ENCODE measurements around the gene ELOVL7. TPM values are rescaled to one million over a fixed set of nuclear protein-coding genes. Genes with fewer than 3 reads are reported as not detected.

Gene ELOVL7
- total RNA-seq, 6 donors from 2014 or later = 1.9 to 17.7 (median 6.7) TPM

GRCh38 chr5:60836131-60836530, 7.9 kb downstream of the ELOVL7 start:
- TF ChIP-seq, protein P1, sequence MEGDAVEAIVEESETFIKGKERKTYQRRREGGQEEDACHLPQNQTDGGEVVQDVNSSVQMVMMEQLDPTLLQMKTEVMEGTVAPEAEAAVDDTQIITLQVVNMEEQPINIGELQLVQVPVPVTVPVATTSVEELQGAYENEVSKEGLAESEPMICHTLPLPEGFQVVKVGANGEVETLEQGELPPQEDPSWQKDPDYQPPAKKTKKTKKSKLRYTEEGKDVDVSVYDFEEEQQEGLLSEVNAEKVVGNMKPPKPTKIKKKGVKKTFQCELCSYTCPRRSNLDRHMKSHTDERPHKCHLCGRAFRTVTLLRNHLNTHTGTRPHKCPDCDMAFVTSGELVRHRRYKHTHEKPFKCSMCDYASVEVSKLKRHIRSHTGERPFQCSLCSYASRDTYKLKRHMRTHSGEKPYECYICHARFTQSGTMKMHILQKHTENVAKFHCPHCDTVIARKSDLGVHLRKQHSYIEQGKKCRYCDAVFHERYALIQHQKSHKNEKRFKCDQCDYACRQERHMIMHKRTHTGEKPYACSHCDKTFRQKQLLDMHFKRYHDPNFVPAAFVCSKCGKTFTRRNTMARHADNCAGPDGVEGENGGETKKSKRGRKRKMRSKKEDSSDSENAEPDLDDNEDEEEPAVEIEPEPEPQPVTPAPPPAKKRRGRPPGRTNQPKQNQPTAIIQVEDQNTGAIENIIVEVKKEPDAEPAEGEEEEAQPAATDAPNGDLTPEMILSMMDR (IDR thresholded peaks at IDR 0.05) = no peak
- TF ChIP-seq POLR2AphosphoS5 (IDR thresholded peaks at IDR 0.05) = no peak
- no peak for TF ChIP-seq POLR2A (IDR thresholded peaks at IDR 0.05)
- no peak for TF ChIP-seq EP300 (IDR thresholded peaks at IDR 0.05)

DNA sequence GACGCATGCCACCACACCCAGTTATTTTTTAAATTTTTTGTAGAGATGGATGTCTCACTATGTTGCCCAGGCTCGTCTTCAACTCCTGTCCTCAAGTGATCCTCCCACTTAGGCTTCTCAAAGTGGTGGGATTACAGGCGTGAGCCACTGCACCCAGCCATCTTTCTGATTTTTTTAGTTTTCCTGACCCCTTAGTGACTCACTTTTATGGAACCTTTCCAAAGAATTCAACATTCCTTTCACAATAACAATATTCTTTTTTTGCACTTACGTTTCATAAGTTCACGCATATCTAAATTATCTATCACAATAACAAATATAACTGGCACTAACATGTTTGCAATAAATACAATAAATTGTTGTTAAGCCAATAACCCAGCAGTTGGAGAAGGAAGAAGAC, 8.5 kb downstream of the ELOVL7 start:
- no peak overlapping the region for H3K4me3 ChIP-seq
- no peaks in the 10 kb centered on the region for H3K9me3 ChIP-seq
- ATAC-seq (ENCODE audit: low FRiP score in 2 of 2) = no peak
- H3K36me3 ChIP-seq = no peaks in the 10 kb centered on the region
- WGBS, 2 donors = 69 to 71% methylated on average over 5 of the region's 5 CpGs
- no peaks in the 10 kb centered on the region for H3K27me3 ChIP-seq
- no peak for TF ChIP-seq EP300 (IDR thresholded peaks at IDR 0.05)
- TF ChIP-seq, protein P1 (IDR thresholded peaks at IDR 0.05) = no peak
- no peak for TF ChIP-seq POLR2A (IDR thresholded peaks at IDR 0.05)
- no peak for TF ChIP-seq POLR2AphosphoS5 (IDR thresholded peaks at IDR 0.05)
- H3K4me1 ChIP-seq = no peaks in the 10 kb centered on the region
- no peak for DNase-seq
- no peak overlapping the region for H3K27ac ChIP-seq

More at GRCh38 chr5:60836131-60836530, 7.9 kb downstream of the ELOVL7 start:
- Histone ChIP-seq H3K4me1 (no peaks in the 10 kb centered on the region), H3K36me3 (no peaks in the 10 kb centered on the region), H3K4me3 (no peak overlapping the region), H3K27ac (no peak overlapping the region), H3K9me3 (no peaks in the 10 kb centered on the region), H3K27me3 (no peaks in the 10 kb centered on the region)
- ATAC-seq (ENCODE audit: low FRiP score in 2 of 2) = no peak
- DNase-seq = no peak
- WGBS, 2 donors = 55 to 61% methylated on average over 3 of the region's 3 CpGs

DNA sequence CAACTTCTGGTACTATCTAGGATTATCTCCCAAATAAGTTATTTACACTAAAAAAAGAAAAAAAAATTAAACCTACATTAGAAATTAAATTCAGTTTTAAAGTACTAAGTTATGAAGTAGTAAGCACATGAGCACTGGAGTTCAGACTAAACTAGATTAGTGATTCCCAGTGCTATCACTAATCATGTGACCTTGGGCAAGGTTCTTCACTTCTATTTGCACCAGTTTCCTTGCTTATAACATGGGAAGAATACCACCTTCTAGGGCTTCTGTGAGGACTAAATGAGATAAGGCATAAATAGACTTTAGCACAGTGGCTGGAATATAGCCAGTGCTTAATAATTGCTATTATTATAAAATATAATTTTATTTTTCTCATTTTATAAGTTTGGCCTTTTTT, 10.5 kb downstream of the ELOVL7 start:
- Histone ChIP-seq H3K4me1 (no peaks in the 10 kb centered on the region), H3K4me3 (no peak overlapping the region), H3K9me3 (no peaks in the 10 kb centered on the region), H3K36me3 (no peaks in the 10 kb centered on the region), H3K27me3 (no peaks in the 10 kb centered on the region), H3K27ac (no peak overlapping the region)
- TF ChIP-seq POLR2A (IDR thresholded peaks at IDR 0.05) (no peak), POLR2AphosphoS5 (IDR thresholded peaks at IDR 0.05) (no peak), EP300 (IDR thresholded peaks at IDR 0.05) (no peak)
- TF ChIP-seq, protein P1 (IDR thresholded peaks at IDR 0.05) = no peak
- ATAC-seq (ENCODE audit: low FRiP score in 2 of 2) = no peak
- DNase-seq = no peak

- Histone ChIP-seq H3K36me3 (no peaks in the 10 kb centered on the region), H3K4me3 (no peak overlapping the region), H3K4me1 (no peaks in the 10 kb centered on the region), H3K27me3 (no peaks in the 10 kb centered on the region), H3K27ac (no peak overlapping the region), H3K9me3 (no peaks in the 10 kb centered on the region)
- DNase-seq (no peak), ATAC-seq (ENCODE audit: low FRiP score in 2 of 2) (no peak)
- TF ChIP-seq EP300 (IDR thresholded peaks at IDR 0.05) (no peak), POLR2AphosphoS5 (IDR thresholded peaks at IDR 0.05) (no peak), POLR2A (IDR thresholded peaks at IDR 0.05) (no peak)
- TF ChIP-seq, protein P1 (IDR thresholded peaks at IDR 0.05) = no peak
Observed at GRCh38 chr5:60830581-60831127, 13.4 kb downstream of the ELOVL7 start.

- WGBS, 2 donors = 69 to 80% methylated on average over 2 of the region's 2 CpGs
- Histone ChIP-seq H3K9me3 (no peaks in the 10 kb centered on the region), H3K27ac (no peak overlapping the region), H3K27me3 (no peaks in the 10 kb centered on the region), H3K4me1 (no peaks in the 10 kb centered on the region), H3K4me3 (no peak overlapping the region), H3K36me3 (no peaks in the 10 kb centered on the region)
- DNase-seq = no peak
- TF ChIP-seq EP300 (IDR thresholded peaks at IDR 0.05) (no peak), POLR2AphosphoS5 (IDR thresholded peaks at IDR 0.05) (no peak), POLR2A (IDR thresholded peaks at IDR 0.05) (no peak)
- TF ChIP-seq, protein P1 (IDR thresholded peaks at IDR 0.05) = no peak
- no peak for ATAC-seq (ENCODE audit: low FRiP score in 2 of 2)
Observed at GRCh38 chr5:60829490-60830266, 14.4 kb downstream of the ELOVL7 start.

Measured in upper lobe of left lung (tissue), 6 donors.